HG03460 (cell line): ENCODE results near the gene SLC1A2.

Experiments
- ATAC-seq: cut with Tn5 transposase; IDR thresholded peaks from one replicate; pipeline ENCODE4 v1.9.1; 2021; ENCODE audit not compliant: unreplicated experiment

Gene SLC1A2

DNA sequence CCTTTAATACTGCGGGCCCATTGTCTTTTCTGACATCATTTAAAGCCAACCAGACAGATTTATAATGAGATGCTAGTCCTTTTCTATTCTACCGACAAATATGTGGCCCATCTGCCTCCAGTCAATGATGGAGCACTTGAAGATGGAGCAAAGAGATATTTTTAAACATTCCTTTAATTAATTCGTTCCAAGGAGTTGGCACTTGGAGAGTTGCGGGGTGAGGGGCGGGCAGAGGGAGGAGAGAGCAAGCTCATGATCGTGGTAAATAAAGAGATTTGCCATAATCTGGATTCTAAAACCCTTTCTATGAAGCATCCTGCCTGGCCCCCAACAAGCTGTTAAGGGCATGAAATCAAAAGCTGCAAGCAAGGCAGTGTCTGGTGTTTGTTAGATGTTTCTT is 5.0 kb downstream of the SLC1A2 start:
- ATAC-seq, result no peak

DNA sequence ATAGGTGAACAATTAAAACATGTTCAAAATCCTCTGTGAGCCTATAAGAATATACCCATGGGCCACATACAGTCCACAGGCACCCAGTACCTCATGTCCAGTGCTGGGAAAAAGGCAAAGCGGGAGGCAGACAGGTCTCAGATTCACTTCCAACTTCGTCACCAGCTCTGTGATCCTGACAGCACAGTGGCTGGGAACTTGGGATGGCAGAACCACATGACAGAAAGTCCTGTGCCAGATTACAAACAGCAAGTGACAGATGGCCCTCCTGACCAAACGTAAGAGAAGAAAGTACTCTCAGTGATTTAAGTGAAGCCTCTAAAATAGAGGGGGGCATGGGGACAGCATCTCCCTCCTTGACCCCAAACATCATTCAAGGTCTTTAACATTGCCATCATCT is 5.8 kb downstream of the SLC1A2 start:
- no peak for ATAC-seq

DNA sequence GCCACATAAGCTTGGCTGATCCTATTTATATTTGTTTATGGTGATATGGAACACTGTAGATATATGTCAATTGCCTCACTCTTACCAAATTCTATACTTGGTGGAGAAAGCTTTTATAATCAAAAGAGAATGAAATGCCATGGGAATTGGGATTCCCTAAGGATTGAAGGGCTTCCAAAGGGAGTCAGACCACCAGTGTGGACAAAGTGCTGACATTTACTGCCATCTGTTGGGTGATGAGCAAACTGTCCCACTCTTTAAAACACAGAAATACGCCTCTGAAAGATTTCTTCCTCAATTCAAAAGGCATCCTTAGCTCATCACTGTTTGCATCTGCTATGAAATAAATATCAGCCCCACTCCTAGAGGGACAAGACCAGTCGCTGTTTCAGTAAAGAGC is 7.1 kb downstream of the SLC1A2 start:
- no peak for ATAC-seq

DNA sequence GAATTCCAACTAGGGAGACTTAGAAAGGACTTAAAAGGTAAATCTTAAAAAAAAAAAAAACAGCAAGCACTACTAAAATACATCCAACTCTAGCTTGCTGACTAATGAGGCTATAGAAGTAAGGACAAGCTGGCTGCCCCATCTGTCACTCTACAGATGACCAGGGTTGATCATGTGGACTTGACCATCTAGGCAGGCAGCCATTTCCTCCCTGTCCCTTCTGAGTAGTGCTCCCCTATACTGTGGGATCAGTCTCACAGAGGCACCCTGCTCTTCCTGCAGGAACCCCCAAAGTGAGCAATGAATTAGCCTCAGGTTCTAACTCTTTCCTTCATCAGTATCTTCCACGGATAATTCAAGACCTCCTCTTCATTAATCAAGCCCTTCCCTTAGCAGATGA is 12.3 kb downstream of the SLC1A2 start:
- no peak for ATAC-seq

DNA sequence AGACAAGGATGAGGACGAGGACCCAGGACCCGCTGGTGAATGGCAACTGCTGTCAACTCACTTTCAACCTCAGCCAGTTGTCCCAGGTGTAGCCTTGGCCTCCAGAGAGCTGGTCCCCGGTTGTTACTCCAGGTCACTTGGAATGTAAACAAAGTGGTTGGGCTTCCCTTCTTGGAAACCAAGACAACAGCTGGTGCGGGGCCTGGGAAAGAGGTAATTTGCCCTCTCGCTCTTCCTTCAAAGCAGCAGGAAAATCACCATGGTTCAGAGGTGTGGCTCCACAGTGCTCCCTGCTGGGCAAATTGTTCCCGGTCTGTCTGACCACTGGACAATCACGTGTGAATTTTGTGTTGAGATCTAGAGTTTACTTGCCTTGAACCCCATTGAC is 15.0 kb downstream of the SLC1A2 start:
- ATAC-seq, result no peak

- ATAC-seq, result no peak
Measured at GRCh38 chr11:35403765-35404387, 15.5 kb downstream of the SLC1A2 start.

- ATAC-seq, result no peak
Measured at GRCh38 chr11:35402751-35403660, 16.4 kb downstream of the SLC1A2 start.

DNA sequence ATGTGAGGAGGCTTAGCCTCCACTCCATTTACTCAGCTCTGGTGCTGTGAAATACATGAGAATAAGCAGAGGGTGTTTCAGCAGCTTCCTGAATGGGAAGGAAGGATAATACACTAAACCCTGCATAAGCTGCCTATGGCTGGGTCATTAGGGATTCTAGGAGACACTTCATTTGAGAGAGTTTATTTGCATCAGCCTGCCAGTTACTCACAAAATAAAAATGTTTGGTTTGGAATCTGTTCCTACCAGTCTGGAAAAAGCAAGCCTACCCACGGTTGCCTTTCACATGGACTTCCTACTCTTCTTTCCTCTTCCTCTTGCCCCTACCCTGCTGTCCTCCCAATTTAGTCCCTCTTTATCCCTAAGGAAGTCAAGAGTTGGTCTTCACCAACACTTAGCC is 20.5 kb downstream of the SLC1A2 start:
- no peak for ATAC-seq

GRCh38 chr11:35394941-35395340 is 24.4 kb downstream of the SLC1A2 start:
- no peak for ATAC-seq

GRCh38 chr11:35393098-35393497 is 26.3 kb downstream of the SLC1A2 start:
- ATAC-seq, result no peak

- ATAC-seq, result peak; percentile 41
Measured at GRCh38 chr11:35391922-35392688, 27.3 kb downstream of the SLC1A2 start.

DNA sequence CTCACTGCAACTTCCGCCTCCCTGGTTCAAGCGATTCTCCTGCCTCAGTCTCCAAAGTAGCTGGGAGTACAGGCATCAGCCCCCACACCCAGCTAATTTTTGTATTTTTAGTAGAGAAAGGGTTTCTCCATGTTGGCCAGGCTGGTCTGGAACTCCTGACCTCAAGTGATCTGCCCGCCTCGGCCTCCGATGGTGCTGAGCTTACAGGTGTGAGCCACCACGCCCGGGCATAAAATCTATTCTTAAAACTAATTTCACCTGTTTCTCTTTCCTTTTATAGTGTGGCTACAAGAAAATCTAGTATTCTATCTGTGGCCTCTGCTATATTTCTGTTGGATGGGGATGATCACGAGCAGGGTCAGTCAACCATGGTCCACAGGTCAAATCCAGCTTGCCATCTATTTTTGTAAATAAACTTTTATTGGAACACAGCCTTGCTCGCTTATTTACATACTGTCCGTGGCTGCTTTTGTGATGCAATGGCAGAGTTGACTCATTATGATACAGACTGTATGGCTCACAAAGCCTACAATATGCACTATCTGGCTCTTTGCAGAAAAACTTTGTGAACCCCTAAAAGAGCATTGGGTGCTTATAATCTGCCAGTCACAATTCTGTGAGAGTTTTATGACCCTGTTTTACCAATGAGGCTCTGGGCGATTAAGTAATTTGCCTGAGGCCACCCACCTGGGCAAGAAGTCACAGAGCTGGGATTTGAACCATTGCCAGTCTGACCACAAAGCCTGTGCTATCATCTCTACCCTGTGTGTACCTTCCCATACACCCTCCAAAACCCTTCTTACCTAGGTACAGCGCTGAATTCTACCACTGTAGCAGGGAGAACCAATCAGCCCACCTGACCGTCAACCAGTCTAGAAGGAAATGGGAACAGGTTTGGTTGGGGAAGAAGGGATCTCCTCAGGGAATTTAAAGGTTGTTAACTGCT is 28.3 kb downstream of the SLC1A2 start:
- peak; percentile 85 for ATAC-seq

DNA sequence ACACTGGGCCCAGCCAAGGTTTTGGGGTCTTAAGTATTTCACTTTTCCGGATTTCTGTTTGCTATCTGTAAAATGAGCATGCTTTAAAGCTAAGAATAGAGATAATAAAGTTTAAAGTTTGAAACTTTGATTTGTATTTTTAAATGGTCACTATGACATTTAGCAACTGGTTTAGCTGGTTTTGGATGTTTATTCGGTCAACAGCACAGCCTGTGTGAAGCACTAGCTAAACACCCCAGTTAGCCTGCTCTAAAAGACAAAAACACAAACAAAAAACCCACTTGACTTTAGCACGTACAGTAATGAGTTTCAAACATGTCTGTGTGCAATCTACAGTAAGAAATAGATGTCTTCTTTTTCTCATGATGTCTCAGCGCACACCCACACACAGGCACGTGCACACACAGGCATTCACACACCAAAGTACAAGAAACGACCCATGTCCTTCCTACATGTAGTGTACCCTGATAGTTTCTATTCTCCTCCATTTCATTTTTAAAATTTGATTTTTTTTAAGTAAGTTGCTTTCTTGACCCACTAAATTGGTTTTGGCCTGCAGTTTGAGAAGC is 29.4 kb downstream of the SLC1A2 start:
- ATAC-seq, result no peak

DNA sequence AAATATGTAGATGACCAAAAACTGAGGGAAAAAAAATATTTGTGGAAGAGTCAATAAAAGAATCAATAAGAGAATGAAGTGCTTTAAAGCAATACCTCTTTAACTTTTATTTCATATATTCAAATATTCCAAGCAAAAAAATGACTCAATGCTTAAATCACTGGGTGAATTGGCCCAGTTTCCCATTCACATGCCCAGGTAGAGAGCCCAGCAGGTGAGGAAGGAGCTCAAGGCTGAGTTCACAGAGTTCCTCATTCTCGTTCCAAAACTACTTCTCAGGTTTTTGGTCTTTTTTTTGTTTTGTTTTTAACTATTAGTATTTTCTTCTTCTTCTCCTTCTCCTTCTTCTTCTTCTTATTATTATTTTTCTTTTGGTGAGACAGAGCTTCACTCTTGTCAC is 30.2 kb downstream of the SLC1A2 start:
- ATAC-seq, result no peak

DNA sequence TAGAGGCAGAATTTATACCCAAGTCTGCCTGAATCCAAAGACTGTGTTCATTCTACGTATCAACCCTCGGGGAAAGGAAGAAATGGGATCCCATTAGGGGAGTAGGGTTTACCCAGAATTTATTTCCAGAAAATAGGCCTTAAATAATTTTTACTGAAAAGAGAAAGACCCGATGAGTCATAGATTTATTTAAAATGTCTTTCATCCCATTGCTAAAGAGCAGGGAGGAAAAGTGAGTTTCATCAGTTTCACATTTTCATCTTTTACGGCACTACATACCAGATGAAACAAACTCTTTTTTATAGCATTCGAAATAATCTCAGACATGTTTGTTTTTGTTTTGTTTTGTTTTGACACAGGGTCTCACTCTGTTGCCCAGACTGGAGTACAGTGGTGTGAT is 31.3 kb downstream of the SLC1A2 start:
- ATAC-seq, result no peak

DNA sequence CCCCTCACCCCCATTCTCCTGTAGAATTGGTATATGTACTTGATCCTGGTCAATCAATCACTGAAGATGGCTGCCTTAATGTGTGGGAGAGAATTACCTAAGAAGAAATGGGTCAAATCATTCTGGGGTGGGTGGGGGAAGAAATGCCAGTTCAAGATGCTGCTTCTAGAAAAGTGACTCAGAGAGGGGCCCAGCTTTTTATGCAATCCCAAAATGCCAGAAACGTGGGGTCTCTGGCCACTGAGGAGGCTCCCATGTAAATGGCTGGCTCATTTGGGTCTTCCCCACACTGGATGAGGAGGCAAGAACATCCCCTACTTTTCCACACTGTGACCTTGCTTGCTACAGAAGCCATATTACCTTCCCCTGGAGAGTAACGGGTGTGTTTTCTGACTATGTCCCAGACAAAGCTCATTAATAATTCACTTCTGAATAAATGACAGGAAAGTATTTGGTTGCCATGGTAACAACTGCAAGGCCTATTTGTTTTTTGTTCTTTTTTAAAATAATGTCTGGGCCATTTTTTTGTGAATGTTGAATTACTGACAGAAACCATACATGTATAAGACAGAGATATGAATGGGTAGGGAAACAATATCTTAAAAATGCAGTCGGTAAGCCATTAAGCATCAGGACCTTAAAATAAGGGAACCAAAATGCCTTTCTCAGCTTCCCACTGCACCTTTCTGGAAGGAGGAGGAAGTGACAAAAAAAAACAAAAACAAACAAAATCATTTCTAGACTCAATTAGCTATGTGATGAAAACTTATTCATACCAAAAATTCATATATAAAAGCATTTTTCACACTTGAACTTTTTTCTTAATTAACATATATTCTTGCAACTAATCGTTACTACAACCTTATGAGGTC is 32.0 kb downstream of the SLC1A2 start:
- ATAC-seq, result no peak

GRCh38 chr11:35383953-35384352 is 35.4 kb downstream of the SLC1A2 start:
- no peak for ATAC-seq

DNA sequence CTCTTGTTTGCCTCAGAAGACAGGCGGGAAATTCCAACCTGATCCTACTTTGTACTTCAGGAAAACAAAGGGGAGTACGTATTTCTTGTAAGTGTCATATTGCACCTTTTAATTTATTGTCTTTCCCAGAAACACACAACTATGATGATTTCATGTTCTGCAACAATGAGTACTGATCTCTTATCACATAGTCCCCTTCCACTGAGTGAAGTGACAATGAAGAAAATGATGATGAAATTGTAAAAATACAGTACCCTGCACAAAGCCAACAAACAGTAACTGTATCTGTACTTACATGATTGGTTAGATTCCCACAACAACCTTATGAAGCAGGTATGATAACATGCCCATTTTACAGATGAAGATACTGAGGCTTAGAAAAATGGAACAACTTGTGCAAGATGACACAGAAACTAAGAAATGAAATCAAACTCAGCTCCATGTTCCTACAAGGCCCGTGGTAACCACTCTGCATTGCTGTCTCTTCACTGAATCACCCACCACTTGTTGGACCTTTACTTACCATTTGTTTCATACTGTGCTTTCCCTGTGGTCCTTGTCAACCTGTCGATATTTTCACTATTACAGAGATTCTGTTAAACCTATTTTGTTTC is 37.5 kb downstream of the SLC1A2 start:
- ATAC-seq, result no peak

- ATAC-seq, result no peak
Measured at GRCh38 chr11:35380603-35381002, 38.8 kb downstream of the SLC1A2 start.
